HG03280 (cell line): ENCODE results near the gene ADAR.

Experiments
- ATAC-seq: cut with Tn5 transposase; IDR thresholded peaks from one replicate; pipeline ENCODE4 v1.9.1; 2021; ENCODE audit warnings: mild to moderate bottlenecking, moderate library complexity; ENCODE audit not compliant: unreplicated experiment

ADAR gene

GRCh38 chr1:154533952-154534844 is 73.8 kb downstream of the ADAR start:
- no peak for ATAC-seq
